A673 (cell line): ENCODE results near the gene HDAC4. TPM values are rescaled to one million over a fixed set of nuclear protein-coding genes. Genes with fewer than 3 reads are reported as not detected.

Source experiments
- BruUV-seq: library from RNA; stranded (reverse); fragments of 400-500 nt; replicated peaks from 2 replicates; lab custom pipeline; 2021; lab: Mats Ljungman, UMichigan
- CTCF ChIA-PET: fragments of 300-600 bp; sonication (Branson Sonifier 250); formaldehyde crosslinking; loops from one replicate; lab custom pipeline; 2022; ENCODE audit warnings: antibody characterized with exemption; lab: Charles Lee
- POLR2A ChIA-PET: fragments of 300-600 bp; sonication (Branson Sonifier 250); formaldehyde crosslinking; loops from one replicate; lab custom pipeline; 2022; ENCODE audit warnings: antibody characterized with exemption; ENCODE audit not compliant: low non-redundant PET; lab: Charles Lee
- DNase-seq: peaks from one replicate; pipeline ENCODE4 v3.0.0-alpha.2; 2015; ENCODE audit warnings: low spot score
- H3K27ac ChIP-seq: fragments of 200-600 bp; sonication (generic); 2 replicates; pipeline ENCODE4 v1.5.1; 2016; ENCODE audit warnings: mixed run types, low read depth, mild to moderate bottlenecking, mixed read lengths, antibody characterized with exemption, low read length; ENCODE audit not compliant: poor library complexity, severe bottlenecking
- H3K27me3 ChIP-seq: fragments of 200-600 bp; sonication (generic); replicated peaks from 2 replicates; pipeline ENCODE4 v1.6.1; 2017; ENCODE audit warnings: mixed run types, low read depth, mild to moderate bottlenecking, mixed read lengths, antibody characterized with exemption, low read length; ENCODE audit not compliant: insufficient read depth, poor library complexity
- H3K36me3 ChIP-seq: fragments of 200-600 bp; sonication (generic); 2 replicates; pipeline ENCODE4 v1.6.1; 2016; ENCODE audit warnings: mixed run types, mild to moderate bottlenecking, mixed read lengths, antibody characterized with exemption, low read length; ENCODE audit not compliant: insufficient read depth, poor library complexity, severe bottlenecking
- H3K4me1 ChIP-seq: fragments of 200-600 bp; sonication (generic); 2 replicates; pipeline ENCODE4 v1.6.1; 2017; ENCODE audit warnings: mixed run types, mild to moderate bottlenecking, mixed read lengths, antibody characterized with exemption, low read length; ENCODE audit not compliant: insufficient read depth, poor library complexity, severe bottlenecking
- H3K4me3 ChIP-seq: fragments of 200-600 bp; sonication (generic); 2 replicates; pipeline ENCODE4 v1.5.1; 2016; ENCODE audit warnings: low read depth, mixed run types, mild to moderate bottlenecking, mixed read lengths, low read length; ENCODE audit not compliant: poor library complexity, severe bottlenecking
- H3K9me3 ChIP-seq: fragments of 200-600 bp; sonication (generic); 2 replicates; pipeline ENCODE4 v1.6.1; 2016; ENCODE audit warnings: mixed run types, low read depth, mild to moderate bottlenecking, mixed read lengths, antibody characterized with exemption, low read length; ENCODE audit not compliant: poor library complexity, severe bottlenecking
- EZH2 ChIP-seq: fragments of 200-600 bp; sonication (generic); IDR thresholded peaks from 2 replicates; pipeline ENCODE4 v1.6.1; 2017; ENCODE audit warnings: borderline replicate concordance, low read depth, mild to moderate bottlenecking, mixed read lengths, antibody characterized with exemption, low read length; ENCODE audit not compliant: poor library complexity, severe bottlenecking
- intact Hi-C: fragments of 100-400 bp; cut with micrococcal nuclease; formaldehyde crosslinking; loops from one replicate; pipeline ENCODE4 v1.10.0; 2022; ENCODE audit not compliant: unreplicated experiment
- total RNA-seq: library from RNA; stranded (reverse); gene quantifications from 2 replicates; pipeline ENCODE4 v1.2.3, GENCODE V29; 2021
- TF ChIP-seq, protein P1 (sequence below): fragments of 300-800, 200-600 bp; sonication (generic); conservative IDR thresholded peaks from 2 replicates; pipeline ENCODE4 v1.5.1; 2017; ENCODE audit warnings: low read depth, mild to moderate bottlenecking, antibody characterized with exemption, low read length, moderate library complexity, mixed read lengths

HDAC4 gene
- total RNA-seq, 1 experiment from 2014 or later: 40.0 TPM

DNA sequence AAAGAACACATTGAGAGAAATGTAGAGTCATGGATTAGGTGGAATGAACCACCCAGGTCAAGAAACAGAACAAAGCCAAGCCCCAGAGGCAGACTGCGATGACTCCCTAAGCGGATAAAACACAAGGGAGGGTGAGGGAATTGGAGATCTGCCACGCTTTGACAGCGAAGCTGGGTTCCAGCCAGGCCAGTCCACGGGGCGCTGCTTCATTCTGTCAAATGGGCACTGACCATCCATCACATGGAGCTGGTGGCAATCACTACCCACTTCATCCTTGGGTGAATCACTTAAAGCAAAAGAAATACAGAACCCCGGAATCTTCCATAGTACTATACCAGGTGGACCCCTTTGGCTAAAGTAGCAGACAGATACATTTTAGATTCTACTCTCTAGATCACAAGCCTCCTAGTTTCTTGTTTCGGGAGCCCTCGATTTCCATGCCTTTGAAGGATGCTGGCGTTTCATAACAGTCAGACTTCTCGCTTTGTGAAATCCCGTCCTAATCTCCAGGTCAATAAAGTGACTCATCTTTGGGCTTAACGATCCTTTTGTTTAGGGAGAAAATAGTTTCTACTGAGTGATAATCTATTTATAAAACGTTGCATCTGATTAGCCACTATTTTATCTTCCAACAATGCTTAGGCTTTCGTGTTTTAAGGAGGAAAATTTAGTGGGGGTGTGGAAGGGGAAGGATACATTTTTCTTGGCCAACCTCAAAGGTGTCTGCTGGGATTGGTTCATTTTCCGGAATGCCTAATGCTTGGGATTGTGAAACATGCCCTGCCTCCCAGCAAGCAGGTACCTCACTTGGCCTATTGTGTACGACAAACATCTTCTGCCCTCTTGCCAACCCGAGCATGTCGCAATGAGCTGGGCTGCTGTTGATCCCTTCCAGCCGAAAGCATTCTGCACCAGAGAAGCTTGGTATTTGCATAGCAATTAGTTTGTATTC, 44.1 kb upstream of the HDAC4 start:
- intact Hi-C loops: no loop called here
- Histone ChIP-seq H3K36me3 (no peaks in the 10 kb centered on the region), H3K27me3 (peaks cover 10% of the 10 kb centered on the region), H3K4me3 (no peak overlapping the region), H3K27ac (no peak overlapping the region), H3K9me3 (no peaks in the 10 kb centered on the region), H3K4me1 (no peaks in the 10 kb centered on the region)
- POLR2A ChIA-PET: no interaction called here
- CTCF ChIA-PET: no interaction called here
- DNase-seq: no peak
- TF ChIP-seq EZH2: no peak
- TF ChIP-seq, protein P1, sequence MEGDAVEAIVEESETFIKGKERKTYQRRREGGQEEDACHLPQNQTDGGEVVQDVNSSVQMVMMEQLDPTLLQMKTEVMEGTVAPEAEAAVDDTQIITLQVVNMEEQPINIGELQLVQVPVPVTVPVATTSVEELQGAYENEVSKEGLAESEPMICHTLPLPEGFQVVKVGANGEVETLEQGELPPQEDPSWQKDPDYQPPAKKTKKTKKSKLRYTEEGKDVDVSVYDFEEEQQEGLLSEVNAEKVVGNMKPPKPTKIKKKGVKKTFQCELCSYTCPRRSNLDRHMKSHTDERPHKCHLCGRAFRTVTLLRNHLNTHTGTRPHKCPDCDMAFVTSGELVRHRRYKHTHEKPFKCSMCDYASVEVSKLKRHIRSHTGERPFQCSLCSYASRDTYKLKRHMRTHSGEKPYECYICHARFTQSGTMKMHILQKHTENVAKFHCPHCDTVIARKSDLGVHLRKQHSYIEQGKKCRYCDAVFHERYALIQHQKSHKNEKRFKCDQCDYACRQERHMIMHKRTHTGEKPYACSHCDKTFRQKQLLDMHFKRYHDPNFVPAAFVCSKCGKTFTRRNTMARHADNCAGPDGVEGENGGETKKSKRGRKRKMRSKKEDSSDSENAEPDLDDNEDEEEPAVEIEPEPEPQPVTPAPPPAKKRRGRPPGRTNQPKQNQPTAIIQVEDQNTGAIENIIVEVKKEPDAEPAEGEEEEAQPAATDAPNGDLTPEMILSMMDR: no peak
- BruUV-seq: no TSS peak

DNA sequence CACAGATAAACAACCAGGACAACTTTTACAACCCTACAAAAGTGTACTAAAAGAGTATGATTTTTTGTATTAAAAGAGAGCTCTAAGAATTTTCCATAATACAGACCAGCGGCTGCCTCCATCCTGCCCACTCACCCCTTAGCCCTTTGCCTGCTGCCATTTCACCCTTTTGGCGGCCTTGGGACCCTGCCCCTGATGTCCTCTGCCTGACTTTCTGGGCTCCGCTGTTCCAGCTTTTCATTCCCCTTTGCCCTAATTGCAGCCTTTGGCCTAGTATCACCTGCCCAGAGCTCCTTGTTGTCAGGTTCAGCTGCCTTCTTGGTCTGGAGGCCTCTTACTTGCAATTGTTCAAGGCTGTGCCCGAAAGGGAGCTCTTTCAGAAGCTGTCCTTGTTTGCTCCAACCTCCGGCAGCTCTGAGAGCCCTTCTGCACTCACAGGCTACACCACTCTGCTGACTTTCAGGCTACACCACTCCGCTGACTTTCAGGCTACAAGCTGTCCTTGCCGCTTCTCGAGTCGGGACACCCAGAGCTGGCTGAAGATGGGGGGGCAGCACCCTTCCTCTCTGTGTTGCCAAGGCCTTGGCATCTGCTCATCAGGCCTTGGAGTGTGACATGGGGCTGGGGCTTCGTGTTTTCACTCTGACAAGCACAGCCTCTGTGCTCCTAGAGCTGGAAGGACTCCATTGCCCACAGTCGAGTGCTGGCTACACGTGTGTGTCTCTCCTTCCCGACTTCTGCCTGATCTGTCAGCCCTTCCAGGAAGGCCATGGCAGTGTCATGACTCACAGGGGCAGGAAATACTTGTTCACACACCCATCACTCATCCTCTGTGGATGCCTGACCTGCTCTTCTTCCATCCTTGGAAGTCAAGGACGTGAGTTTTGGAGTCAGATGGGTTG, 43.1 kb upstream of the HDAC4 start:
- no peak for DNase-seq
- ChIA-PET POLR2A (no interaction called here), CTCF (no interaction called here)
- H3K36me3 ChIP-seq: no peaks in the 10 kb centered on the region
- no peaks in the 10 kb centered on the region for H3K9me3 ChIP-seq
- H3K4me3 ChIP-seq: no peak overlapping the region
- no TSS peak for BruUV-seq
- intact Hi-C loops: no loop called here
- H3K4me1 ChIP-seq: no peaks in the 10 kb centered on the region
- H3K27ac ChIP-seq: no peak overlapping the region
- peaks cover 10% of the 10 kb centered on the region for H3K27me3 ChIP-seq
- TF ChIP-seq EZH2: no peak
- TF ChIP-seq, protein P1: no peak

DNA sequence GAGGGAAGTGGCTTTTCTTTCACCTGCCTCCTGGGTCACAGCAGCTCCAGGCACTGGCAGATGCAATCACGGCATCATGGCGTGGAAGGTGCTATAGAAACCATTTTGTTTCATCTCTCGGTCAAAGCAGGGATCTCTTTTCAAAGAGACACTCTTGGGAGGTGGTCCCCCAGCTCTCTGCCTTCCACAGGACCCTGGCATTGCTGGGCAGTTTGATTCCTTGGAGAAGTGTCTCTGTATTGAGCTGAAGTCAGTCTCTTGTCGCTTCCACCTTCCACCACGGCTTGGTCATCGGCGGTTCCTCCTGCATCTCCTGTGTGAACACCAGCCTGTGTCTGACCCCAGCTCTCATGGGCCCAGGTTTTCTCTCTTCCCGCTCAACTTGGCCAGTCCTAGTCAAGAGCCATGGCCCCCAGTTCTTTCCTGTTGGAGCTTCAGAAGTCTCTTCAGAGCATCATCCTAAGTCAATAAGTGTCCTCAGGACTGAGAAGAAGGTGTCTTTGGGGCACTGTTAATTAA, 42.3 kb upstream of the HDAC4 start:
- POLR2A ChIA-PET: no interaction called here
- H3K27ac ChIP-seq: no peak overlapping the region
- TF ChIP-seq, protein P1: no peak
- TF ChIP-seq EZH2: no peak
- H3K27me3 ChIP-seq: peaks cover 15% of the 10 kb centered on the region
- DNase-seq: no peak
- no peaks in the 10 kb centered on the region for H3K4me1 ChIP-seq
- no peaks in the 10 kb centered on the region for H3K9me3 ChIP-seq
- CTCF ChIA-PET: no interaction called here
- no peak overlapping the region for H3K4me3 ChIP-seq
- BruUV-seq: no TSS peak
- intact Hi-C loops: no loop called here
- H3K36me3 ChIP-seq: no peaks in the 10 kb centered on the region
